HG03097 (cell line): Measurements from ENCODE around the gene ZDHHC14.
A peak's percentile ranks its signal among the peaks of the same experiment; 100 is the strongest.
"Not testable (repeated sequence)": the region's sequence is repeated elsewhere in the genome, so short reads cannot be mapped to it uniquely, and the experiment has no call there.

Source experiments
- ATAC-seq: cut with Tn5 transposase; IDR thresholded peaks from one replicate; pipeline ENCODE4 v1.9.1; 2021; ENCODE audit not compliant: unreplicated experiment, low FRiP score

ZDHHC14 gene

GRCh38 chr6:157547112-157547511, 166.1 kb downstream of the ZDHHC14 start:
- ATAC-seq, result no peak

DNA sequence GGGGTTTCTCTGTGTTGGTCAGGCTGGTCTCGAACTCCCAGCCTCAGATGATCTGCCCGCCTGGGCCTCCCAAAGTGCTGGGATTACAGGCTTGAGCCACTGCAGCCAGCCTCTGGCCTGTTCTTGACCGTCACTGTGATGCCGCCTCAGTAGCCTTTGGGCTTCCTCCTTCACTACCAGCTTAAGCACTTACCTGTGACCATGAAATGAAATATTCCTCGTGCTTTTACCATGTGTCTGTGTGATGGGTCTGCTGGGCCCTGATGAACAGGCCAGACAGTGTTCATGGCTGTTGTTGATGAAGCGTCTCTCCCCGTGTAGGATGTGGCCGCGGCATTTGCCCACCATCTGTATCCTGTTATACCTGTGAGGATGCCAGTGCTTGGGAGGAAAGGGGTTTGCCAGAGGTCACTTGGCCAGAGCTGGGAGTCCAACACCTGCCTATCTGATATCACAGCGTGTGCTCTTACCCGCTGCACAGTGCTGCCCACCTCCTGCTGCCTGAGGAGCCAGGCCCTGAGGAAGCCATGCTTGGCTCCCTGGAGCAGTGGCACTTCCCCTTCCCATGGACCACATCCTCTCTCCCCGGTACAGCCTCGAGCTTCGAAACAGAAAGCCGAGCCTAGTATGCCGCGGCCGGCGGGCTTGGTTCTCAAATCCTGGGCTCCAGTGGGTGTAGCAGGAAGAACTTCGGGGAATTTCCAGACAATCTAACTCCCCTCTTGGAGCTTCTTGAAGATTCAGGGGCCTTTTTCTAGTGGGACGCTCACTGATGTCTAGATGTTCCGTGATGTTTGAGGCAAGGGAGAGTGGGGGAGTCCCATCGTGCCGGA, 167.9 kb downstream of the ZDHHC14 start:
- peak; percentile 62 for ATAC-seq

DNA sequence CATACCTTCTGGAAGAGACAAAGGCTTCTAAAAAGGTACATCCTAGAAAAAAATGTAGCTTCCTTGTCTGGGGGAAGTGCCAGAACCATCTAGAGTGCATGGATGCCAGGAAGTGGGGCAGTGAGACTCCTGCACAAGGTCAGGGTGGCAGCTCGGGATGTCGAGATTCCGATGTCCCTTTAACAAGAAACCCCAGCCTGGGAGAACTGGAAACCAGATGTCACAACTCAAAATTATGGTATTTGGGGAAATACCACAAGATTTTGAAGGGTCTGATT, 168.4 kb downstream of the ZDHHC14 start:
- ATAC-seq, result no peak

GRCh38 chr6:157550114-157550989, 169.4 kb downstream of the ZDHHC14 start:
- no peak for ATAC-seq

DNA sequence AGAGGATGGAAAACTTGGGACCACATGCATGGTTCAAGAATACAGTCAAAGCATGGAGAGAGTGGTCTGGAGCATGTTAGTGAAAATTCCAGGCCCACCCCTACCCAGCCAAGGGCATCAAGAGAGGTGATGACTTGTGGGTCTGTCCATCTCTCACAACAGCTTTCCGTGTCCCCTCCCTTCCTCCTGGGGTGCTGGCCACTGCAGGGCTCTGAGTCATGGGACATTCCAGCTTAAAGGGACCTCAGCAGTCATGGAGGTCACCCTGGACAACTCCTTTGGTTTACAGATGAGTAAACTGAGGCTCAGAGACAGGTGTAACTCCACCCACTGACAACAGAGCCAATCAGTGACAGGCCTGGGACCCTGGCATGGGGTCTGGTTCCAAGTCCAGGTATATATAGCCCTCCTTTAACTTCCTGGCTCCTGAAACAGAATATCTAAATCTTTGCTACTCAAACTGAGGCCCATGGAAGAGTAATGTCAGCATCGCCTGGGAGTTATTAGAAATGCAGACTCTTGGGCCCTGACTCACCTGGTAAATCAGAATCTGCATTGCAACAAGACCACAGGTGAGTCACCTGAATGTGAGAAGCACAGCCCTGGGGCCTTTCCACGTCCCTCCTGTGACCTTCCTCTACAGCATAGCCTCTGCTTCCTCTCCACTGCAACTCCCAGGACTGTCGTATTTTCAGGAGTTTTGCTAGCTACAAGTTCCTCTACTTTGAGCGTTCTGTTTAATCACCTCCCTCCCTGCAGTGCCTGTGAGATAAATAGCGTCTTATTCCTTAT, 170.2 kb downstream of the ZDHHC14 start:
- no peak for ATAC-seq

- ATAC-seq, result no peak
These were observed 171.2 kb downstream of the ZDHHC14 start for GRCh38 chr6:157552081-157552747.

GRCh38 chr6:157552820-157553485, 172.0 kb downstream of the ZDHHC14 start:
- ATAC-seq, result no peak

DNA sequence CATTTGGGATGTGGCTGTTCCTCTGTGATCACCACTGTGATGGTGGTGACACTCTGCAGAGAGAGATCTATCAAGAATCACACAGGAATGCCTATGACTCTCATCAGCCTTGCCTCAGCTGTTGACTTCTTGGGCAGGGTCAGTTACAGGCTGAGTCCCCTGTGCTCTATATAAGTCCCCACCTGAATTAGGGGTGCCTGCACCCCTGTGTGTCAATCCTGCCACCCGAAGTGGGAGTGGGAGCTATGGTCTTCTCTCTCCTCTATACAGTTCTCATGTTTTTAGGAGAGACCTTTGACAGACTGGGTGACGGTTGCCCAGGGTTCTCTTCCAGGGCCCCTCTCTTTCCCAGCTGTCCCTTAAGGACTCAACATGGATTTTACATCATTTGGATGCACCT, 173.8 kb downstream of the ZDHHC14 start:
- no peak for ATAC-seq

GRCh38 chr6:157555455-157556143, 174.6 kb downstream of the ZDHHC14 start:
- ATAC-seq, result no peak

DNA sequence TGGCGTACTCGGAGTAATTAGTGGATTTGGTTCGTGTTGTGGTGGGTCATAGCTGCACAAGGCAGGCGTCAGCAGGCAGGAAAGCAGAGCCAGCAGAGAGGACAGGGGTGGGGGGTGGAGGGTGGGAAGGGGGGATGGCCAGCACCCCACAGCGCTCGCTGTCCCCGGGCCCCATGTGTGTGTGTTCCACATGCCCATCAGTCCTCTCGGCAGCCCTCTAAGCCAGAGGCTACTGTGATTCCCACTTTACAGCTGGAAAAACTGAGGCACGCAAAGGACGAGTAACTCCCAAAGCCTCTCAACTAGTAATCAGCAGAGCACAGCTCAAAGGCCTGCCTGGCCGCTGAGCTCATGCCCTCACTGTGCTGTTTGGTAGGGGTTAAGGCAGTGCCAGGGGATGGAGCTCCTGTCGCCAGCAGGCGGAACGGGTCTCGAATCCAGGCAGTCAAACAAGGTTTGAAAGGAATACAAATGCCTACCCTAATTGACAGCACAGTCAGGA, 175.2 kb downstream of the ZDHHC14 start:
- no peak for ATAC-seq

DNA sequence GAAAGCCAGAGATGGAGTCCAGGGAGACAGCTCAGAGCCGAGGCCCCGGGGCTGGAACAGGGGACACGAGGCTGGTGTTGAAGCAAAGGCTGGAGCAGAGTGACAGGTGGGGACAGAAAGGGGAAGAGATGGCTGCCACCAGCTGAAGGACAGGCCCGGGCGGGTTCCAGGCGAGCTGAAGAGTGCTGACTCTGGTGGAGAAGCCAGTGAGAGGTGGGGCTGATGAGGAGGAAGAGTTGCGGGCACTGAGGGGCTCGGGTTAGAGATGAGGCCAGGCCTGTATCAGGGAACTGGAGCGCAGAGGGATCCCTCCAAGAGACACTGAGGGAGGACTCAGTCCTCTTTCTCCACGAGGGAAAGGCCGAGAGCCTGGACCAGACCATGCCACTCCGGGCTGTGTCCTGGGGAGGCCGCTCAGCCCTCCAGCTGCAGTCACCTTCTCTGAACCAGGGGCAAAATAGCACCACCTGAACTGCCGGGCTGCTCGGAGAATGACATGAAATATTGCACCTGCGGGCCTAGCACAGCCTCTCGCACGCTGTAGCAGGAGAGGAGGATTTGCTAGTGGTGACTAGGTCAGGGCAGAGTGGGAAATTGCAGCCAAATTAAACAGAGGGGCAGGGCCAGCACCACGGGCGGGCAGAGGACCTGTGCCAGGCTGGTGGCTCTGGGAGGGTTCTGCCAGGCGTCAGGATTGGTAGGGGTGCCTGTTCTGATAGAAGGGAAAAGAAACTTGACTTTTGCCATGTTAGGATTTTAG, 175.9 kb downstream of the ZDHHC14 start:
- peak; percentile 0 for ATAC-seq

GRCh38 chr6:157557559-157557958, 176.6 kb downstream of the ZDHHC14 start:
- ATAC-seq, result peak; percentile 47

GRCh38 chr6:157558049-157558448, 177.1 kb downstream of the ZDHHC14 start:
- no peak for ATAC-seq

DNA sequence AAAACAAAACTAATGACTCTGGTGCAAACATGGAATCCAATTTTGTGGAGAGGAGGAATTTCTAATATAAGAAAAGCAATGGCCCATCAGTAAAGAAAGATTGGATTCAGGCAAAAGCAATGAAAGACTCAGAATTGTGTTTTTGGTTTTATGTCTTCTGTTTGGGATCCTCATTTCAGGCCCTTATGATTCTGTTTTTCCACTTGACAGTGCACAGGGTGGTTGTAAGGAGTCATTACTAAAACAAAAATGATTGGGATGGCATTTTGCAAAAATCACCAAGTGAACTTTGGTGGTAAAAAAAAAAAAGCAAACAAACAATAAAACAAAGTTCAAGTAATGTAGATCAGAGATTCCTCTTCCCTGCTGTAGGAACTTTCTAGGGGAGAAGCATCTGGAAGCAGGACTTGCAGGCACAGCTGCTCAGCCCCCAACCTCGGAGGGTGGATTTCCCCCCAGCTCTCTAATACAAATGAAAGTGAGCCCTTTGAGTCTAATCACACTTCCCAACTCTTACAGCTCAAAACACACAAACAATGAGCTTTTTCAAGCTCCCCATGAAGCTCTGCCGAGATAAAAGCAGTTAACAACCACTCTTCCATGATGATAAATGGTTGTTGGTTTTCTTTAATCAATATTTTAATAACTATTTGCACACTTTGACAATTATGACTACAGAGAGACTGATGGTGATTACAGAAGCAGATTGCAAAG, 177.7 kb downstream of the ZDHHC14 start:
- ATAC-seq, result no peak

- no peak for ATAC-seq
These were observed 178.3 kb downstream of the ZDHHC14 start for GRCh38 chr6:157559201-157559756.

- not testable (repeated sequence) for ATAC-seq
These were observed 179.1 kb downstream of the ZDHHC14 start for GRCh38 chr6:157560063-157560462.

DNA sequence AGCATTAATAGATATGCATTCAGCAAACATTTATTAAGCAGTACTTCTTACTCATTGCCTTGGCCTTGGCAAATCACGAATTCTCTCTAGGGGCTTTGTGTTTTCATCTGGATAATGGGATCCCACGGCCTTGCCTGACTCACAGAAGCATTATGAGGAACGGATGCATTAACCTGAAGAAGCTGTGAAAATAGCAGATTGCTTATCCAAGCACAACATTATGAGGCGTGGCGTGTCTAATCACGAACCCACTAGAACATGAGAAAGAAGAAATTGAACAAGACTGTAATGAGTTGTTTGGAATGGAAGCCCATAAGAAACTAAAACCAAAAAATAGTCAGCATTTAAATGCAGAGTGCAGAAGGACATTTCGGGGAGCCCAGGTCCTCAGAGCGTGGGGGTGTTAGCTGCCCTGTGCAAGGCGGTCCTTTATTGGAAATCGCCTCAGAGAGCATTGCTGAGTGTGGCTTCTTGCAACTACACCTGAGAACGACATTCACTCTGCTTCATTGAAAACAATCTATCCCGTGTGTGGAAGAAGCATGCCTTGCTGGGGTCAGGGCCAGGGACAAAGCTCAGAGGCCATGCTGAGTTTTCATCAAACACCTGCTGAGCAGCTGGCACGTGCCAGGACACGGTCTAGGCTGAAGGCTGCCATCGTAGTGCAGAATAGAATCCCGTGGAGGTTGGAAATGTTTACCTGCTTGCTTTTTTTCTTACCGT, 179.9 kb downstream of the ZDHHC14 start:
- no peak for ATAC-seq
